Smooth muscle cell (in vitro differentiated cells): ENCODE data around the gene ARPC5. TPM values are rescaled to one million over a fixed set of nuclear protein-coding genes. Genes with fewer than 3 reads are reported as not detected.
A peak's percentile ranks its signal among the peaks of the same experiment; 100 is the strongest.

ENCODE experiments used
- DNase-seq: peaks from one replicate; lab custom pipeline; 2025; ENCODE audit not compliant: unreplicated experiment; lab: John Stamatoyannopoulos, UW
- H2AFZ ChIP-seq: fragments of 200-600 bp; sonication (generic); 2 replicates; pipeline ENCODE4 v1.6.0; 2016; ENCODE audit warnings: antibody characterized with exemption, low read depth, mild to moderate bottlenecking
- H3F3A ChIP-seq: fragments of 200-600 bp; sonication (generic); 2 replicates; pipeline ENCODE4 v1.6.0; 2017; ENCODE audit warnings: antibody characterized with exemption, low read depth
- H3K27ac ChIP-seq: fragments of 200-600 bp; sonication (generic); 2 replicates; pipeline ENCODE4 v1.5.1; 2016; ENCODE audit warnings: low read depth, mild to moderate bottlenecking
- H3K27me3 ChIP-seq: fragments of 200-600 bp; sonication (generic); 2 replicates; pipeline ENCODE4 v1.6.1; 2016; ENCODE audit warnings: low read depth, mild to moderate bottlenecking
- H3K36me3 ChIP-seq: fragments of 200-600 bp; sonication (generic); 2 replicates; pipeline ENCODE4 v1.5.1; 2016; ENCODE audit warnings: low read depth
- H3K4me1 ChIP-seq: fragments of 200-600 bp; sonication (generic); 2 replicates; pipeline ENCODE4 v1.5.1; 2016; ENCODE audit warnings: low read depth
- H3K4me2 ChIP-seq: fragments of 200-600 bp; sonication (generic); 2 replicates; pipeline ENCODE4 v1.6.0; 2016; ENCODE audit warnings: mild to moderate bottlenecking
- H3K4me3 ChIP-seq: fragments of 200-600 bp; sonication (generic); 2 replicates; pipeline ENCODE4 v1.5.1; 2016; ENCODE audit warnings: mild to moderate bottlenecking
- H3K79me2 ChIP-seq: fragments of 200-600 bp; sonication (generic); 2 replicates; pipeline ENCODE4 v1.6.0; 2016; ENCODE audit warnings: low read depth, mild to moderate bottlenecking
- H3K9ac ChIP-seq: fragments of 200-600 bp; sonication (generic); 2 replicates; pipeline ENCODE4 v1.6.0; 2016; ENCODE audit warnings: low read depth
- H3K9me3 ChIP-seq: fragments of 200-600 bp; sonication (generic); replicated peaks from 2 replicates; pipeline ENCODE4 v1.5.1; 2016; ENCODE audit warnings: low read depth
- H4K20me1 ChIP-seq: fragments of 200-600 bp; sonication (generic); 2 replicates; pipeline ENCODE4 v1.6.0; 2016; ENCODE audit warnings: low read depth
- whole genome bisulfite sequencing: methylation state at CpG from one replicate; pipeline ENCODE4 v1.1.7; 2016; ENCODE audit warnings: low lambda C conversion rate; 5-methylcytosine and 5-hydroxymethylcytosine counted together
- polyA plus RNA-seq: library from polyadenylated mRNA; unstranded; fragments of >200 nt; fragmentation: Nextera tagmentation; extraction: Ambion mirVana; gene quantifications from 2 replicates; pipeline ENCODE4 v1.2.1, GENCODE V29; 2016
- total RNA-seq: library from RNA; depleted of rRNA; stranded (reverse); fragments of >200 nt; gene quantifications from 2 replicates; pipeline ENCODE4 v1.2.3, GENCODE V29; 2014
- TF ChIP-seq, protein P1 (sequence below): fragments of 200-600 bp; sonication (generic); IDR thresholded peaks from 2 replicates; pipeline ENCODE4 v1.5.1; 2017; ENCODE audit warnings: borderline replicate concordance, mild to moderate bottlenecking, antibody characterized with exemption; ENCODE audit not compliant: insufficient read depth, poor library complexity, severe bottlenecking

The ARPC5 gene
- total and polyA plus RNA-seq, 2 experiments from 2014 or later, result 188 to 205 TPM

GRCh38 chr1:183676586-183677189 is 41.1 kb upstream of the ARPC5 start:
- TF ChIP-seq, protein P1, sequence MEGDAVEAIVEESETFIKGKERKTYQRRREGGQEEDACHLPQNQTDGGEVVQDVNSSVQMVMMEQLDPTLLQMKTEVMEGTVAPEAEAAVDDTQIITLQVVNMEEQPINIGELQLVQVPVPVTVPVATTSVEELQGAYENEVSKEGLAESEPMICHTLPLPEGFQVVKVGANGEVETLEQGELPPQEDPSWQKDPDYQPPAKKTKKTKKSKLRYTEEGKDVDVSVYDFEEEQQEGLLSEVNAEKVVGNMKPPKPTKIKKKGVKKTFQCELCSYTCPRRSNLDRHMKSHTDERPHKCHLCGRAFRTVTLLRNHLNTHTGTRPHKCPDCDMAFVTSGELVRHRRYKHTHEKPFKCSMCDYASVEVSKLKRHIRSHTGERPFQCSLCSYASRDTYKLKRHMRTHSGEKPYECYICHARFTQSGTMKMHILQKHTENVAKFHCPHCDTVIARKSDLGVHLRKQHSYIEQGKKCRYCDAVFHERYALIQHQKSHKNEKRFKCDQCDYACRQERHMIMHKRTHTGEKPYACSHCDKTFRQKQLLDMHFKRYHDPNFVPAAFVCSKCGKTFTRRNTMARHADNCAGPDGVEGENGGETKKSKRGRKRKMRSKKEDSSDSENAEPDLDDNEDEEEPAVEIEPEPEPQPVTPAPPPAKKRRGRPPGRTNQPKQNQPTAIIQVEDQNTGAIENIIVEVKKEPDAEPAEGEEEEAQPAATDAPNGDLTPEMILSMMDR, result no peak
- H3K9me3 ChIP-seq, result no peaks in the 10 kb centered on the region
- peak overlapping the region; percentile 30 for H3K27ac ChIP-seq
- peak overlapping the region; percentile 73 for H3K4me2 ChIP-seq
- no peak overlapping the region for H3K9ac ChIP-seq
- H3F3A ChIP-seq, result peaks cover 6% of the 10 kb centered on the region
- no peak overlapping the region for H2AFZ ChIP-seq
- no peaks in the 10 kb centered on the region for H4K20me1 ChIP-seq
- H3K79me2 ChIP-seq, result no peaks in the 10 kb centered on the region
- H3K4me3 ChIP-seq, result no peak overlapping the region
- no peaks in the 10 kb centered on the region for H3K27me3 ChIP-seq
- H3K4me1 ChIP-seq, result peaks cover 6% of the 10 kb centered on the region
- no peak for DNase-seq
- 21% methylated on average over 2 of the region's 2 CpGs for WGBS
- H3K36me3 ChIP-seq, result no peaks in the 10 kb centered on the region

DNA sequence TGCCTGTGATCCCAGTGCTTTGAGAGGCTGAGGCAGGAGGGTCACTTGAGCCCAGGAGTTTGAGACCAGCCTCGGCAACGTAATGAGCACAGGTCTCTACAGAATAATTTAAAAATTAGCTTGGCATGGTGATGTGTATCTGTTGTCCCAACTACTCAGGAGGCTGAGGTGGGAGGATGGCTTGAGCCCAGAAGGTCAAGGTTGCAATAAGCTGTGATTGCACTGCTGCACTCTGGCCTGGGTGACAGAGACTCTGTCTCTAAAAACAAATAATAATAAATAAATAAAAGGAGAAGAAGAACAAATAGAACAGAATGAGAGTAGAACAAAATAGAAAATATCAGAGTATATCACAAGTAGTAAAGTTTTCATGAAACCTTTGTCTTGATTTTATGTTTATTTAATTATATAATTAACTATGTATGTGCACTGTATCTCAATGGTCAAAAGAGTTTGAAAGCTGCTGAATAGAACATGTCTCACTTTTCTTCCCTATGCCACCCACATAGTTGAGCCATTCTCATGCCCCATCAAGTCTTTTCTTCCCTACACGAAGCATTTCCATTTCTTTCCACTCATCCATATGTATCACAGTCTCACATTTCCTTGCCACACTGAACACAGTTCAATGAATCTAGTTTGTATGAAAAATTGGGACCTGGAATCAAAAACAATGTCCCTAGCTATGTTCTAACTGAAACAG is 40.5 kb upstream of the ARPC5 start:
- TF ChIP-seq, protein P1, result no peak
- Histone ChIP-seq H3K4me2 (peak overlapping the region; percentile 73), H3K4me1 (peaks cover 6% of the 10 kb centered on the region), H3K27ac (peak overlapping the region; percentile 30), H3F3A (peaks cover 6% of the 10 kb centered on the region), H2AFZ (no peak overlapping the region), H3K79me2 (no peaks in the 10 kb centered on the region), H3K9me3 (no peaks in the 10 kb centered on the region), H3K36me3 (no peaks in the 10 kb centered on the region), H3K9ac (no peak overlapping the region), H3K27me3 (no peaks in the 10 kb centered on the region), H4K20me1 (no peaks in the 10 kb centered on the region), H3K4me3 (no peak overlapping the region)
- DNase-seq, result no peak
- 82% methylated on average over 3 of the region's 3 CpGs for WGBS

DNA sequence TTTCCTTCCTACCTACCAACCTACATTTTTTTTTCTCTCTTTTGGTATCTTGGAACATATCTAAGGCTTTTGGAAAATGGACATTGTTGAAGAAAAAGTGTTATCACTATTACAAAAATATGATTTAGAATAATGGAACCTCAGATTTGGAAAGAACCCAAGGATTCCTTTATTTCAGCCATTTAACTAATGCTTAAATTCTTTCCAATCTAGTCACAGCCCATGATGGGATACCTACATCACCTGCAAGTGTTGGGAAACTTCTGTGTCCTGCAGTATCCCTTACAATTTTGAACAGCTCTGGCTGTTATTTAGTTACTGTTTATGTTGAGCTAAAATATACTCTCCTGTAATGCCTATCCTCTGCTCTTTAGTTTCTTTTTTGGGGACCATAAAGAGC is 39.8 kb upstream of the ARPC5 start:
- Histone ChIP-seq H3K9me3 (no peaks in the 10 kb centered on the region), H3K4me2 (no peak overlapping the region)
- TF ChIP-seq, protein P1, result no peak

More for the DNA sequence above, 39.8 kb upstream of the ARPC5 start:
- Histone ChIP-seq H3K4me1 (peaks cover 6% of the 10 kb centered on the region), H3K79me2 (no peaks in the 10 kb centered on the region), H3K9ac (no peak overlapping the region), H3F3A (peaks cover 6% of the 10 kb centered on the region), H3K27ac (no peak overlapping the region), H4K20me1 (no peaks in the 10 kb centered on the region), H2AFZ (no peak overlapping the region), H3K36me3 (no peaks in the 10 kb centered on the region), H3K4me3 (no peak overlapping the region), H3K27me3 (no peaks in the 10 kb centered on the region)
- DNase-seq, result no peak
